Activated CD4-positive, alpha-beta T cell treated with anti-CD3 and anti-CD28 coated beads for 4 hours (primary cell): ENCODE results near the gene TBL1XR1.

ENCODE experiments used
- DNase-seq, 2 donors: peaks; one replicate each; pipeline ENCODE4 v3.0.0-alpha.2; 2020

Gene TBL1XR1

GRCh38 chr3:176995946-176996345 lies 201.3 kb downstream of the TBL1XR1 start:
- no peak for DNase-seq

- DNase-seq: no peak
These were observed 202.1 kb downstream of the TBL1XR1 start for GRCh38 chr3:176994891-176995781.

- DNase-seq: no peak
These were observed 202.9 kb downstream of the TBL1XR1 start for GRCh38 chr3:176994393-176994792.

GRCh38 chr3:176992978-176993377 lies 204.3 kb downstream of the TBL1XR1 start:
- DNase-seq: no peak

- DNase-seq: no peak
These were observed 204.7 kb downstream of the TBL1XR1 start for GRCh38 chr3:176992565-176992964.

GRCh38 chr3:176988795-176989194 lies 208.5 kb downstream of the TBL1XR1 start:
- no peak for DNase-seq

GRCh38 chr3:176987901-176988650 lies 209.2 kb downstream of the TBL1XR1 start:
- DNase-seq: no peak

- no peak for DNase-seq
These were observed 218.8 kb downstream of the TBL1XR1 start for GRCh38 chr3:176978441-176978840.

- no peak for DNase-seq
These were observed 220.0 kb downstream of the TBL1XR1 start for GRCh38 chr3:176977331-176977730.

- DNase-seq: no peak
These were observed 220.7 kb downstream of the TBL1XR1 start for GRCh38 chr3:176976586-176976985.

GRCh38 chr3:176974279-176974678 lies 223.0 kb downstream of the TBL1XR1 start:
- no peak for DNase-seq

- no peak for DNase-seq
These were observed 225.6 kb downstream of the TBL1XR1 start for GRCh38 chr3:176971613-176972174.

GRCh38 chr3:176970770-176971169 lies 226.5 kb downstream of the TBL1XR1 start:
- no peak for DNase-seq

GRCh38 chr3:176969506-176969905 lies 227.8 kb downstream of the TBL1XR1 start:
- no peak for DNase-seq
